Measurements from ENCODE around the gene HNRNPUL2.

DNA sequence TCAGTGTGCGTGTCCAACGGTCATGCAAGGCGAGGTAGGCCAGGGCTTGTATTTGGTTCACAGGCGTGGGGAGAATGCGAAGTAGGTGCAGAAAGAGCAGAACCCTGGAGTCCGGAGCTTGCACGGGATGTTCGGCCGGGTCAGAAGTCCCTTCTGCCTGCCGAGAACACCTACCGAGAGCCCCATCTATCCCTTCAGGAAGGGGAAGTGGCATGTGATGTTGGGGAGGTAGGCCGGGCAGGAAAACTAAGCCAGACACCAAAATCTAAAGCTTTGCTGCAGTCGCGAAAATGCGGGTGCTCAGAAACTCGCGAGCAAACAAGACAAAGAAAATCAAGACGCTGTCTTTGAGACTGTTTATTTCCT lies 43.5 kb upstream of the HNRNPUL2 start:
- TF ChIP-seq POLR2A (IDR thresholded peaks at IDR 0.05; ENCODE audit: low read length) (no peak), GATA1 (IDR thresholded peaks at IDR 0.05; ENCODE audit: low read depth, low read length) (no peak)
